NCI-H460 (cell line): ENCODE measurements around the gene TRANK1. TPM values are rescaled to one million over a fixed set of nuclear protein-coding genes. Genes with fewer than 3 reads are reported as not detected.
"Not testable (repeated sequence)": the region's sequence is repeated elsewhere in the genome, so short reads cannot be mapped to it uniquely, and the experiment has no call there.

Source experiments
- DNase-seq: peaks from one replicate; pipeline ENCODE4 v3.0.0-alpha.2; 2016; ENCODE audit warnings: low read depth; ENCODE audit errors: extremely low read depth
- total RNA-seq: library from RNA; depleted of rRNA; stranded (reverse); fragments of >200 nt; shearing (Covaris generic); gene quantifications from 2 replicates; pipeline ENCODE4 v1.2.3, GENCODE V29; 2014

Gene TRANK1
- total RNA-seq, 1 experiment from 2014 or later = 5.3 TPM

- DNase-seq = no peak
Observed at GRCh38 chr3:36923523-36923943, 21.3 kb downstream of the TRANK1 start.

- no peak for DNase-seq
Observed at GRCh38 chr3:36920884-36921567, 23.8 kb downstream of the TRANK1 start.

- no peak for DNase-seq
Observed at GRCh38 chr3:36919439-36920160, 25.3 kb downstream of the TRANK1 start.

GRCh38 chr3:36918050-36918449 is 26.8 kb downstream of the TRANK1 start:
- no peak for DNase-seq

- DNase-seq = no peak
Observed at GRCh38 chr3:36911990-36912804, 32.7 kb downstream of the TRANK1 start.

- no peak for DNase-seq
Observed at GRCh38 chr3:36909666-36910065, 35.2 kb downstream of the TRANK1 start.

GRCh38 chr3:36909181-36909580 is 35.7 kb downstream of the TRANK1 start:
- DNase-seq = no peak

GRCh38 chr3:36908647-36909180 is 36.1 kb downstream of the TRANK1 start:
- no peak for DNase-seq

- peak; percentile 39 for DNase-seq
Observed at GRCh38 chr3:36907911-36908646, 36.8 kb downstream of the TRANK1 start.

GRCh38 chr3:36906504-36907149 is 38.2 kb downstream of the TRANK1 start:
- DNase-seq = no peak

GRCh38 chr3:36905545-36905944 is 39.3 kb downstream of the TRANK1 start:
- DNase-seq = no peak

- peak; percentile 26 for DNase-seq
Observed at GRCh38 chr3:36904641-36905040, 40.2 kb downstream of the TRANK1 start.

- DNase-seq = not testable (repeated sequence)
Observed at GRCh38 chr3:36904065-36904464, 40.8 kb downstream of the TRANK1 start.

GRCh38 chr3:36903119-36903882 is 41.6 kb downstream of the TRANK1 start:
- DNase-seq = no peak

- no peak for DNase-seq
Observed at GRCh38 chr3:36901588-36901987, 43.3 kb downstream of the TRANK1 start.

- no peak for DNase-seq
Observed at GRCh38 chr3:36900474-36901443, 44.1 kb downstream of the TRANK1 start.

GRCh38 chr3:36895496-36896409 is 49.1 kb downstream of the TRANK1 start:
- no peak for DNase-seq
